HepG2 (cell line): Measurements from ENCODE around the gene PDSS2. TPM values are rescaled to one million over a fixed set of nuclear protein-coding genes. Genes with fewer than 3 reads are reported as not detected.

Experiments used
- ATAC-seq: fragments of 200-7000 bp; cut with Tn5 transposase; 3 replicates; pipeline ENCODE4 v1.9.1; 2020; ENCODE audit warnings: mild to moderate bottlenecking, moderate library complexity
- BruUV-seq: library from RNA; stranded (reverse); fragments of 400-500 nt; replicated peaks from 2 replicates; lab custom pipeline; 2021; lab: Mats Ljungman, UMichigan
- CTCF ChIA-PET: fragments of 300-600 bp; formaldehyde crosslinking; extraction: SDS; loops from one replicate; lab custom pipeline; 2021; ENCODE audit warnings: low total read pairs, inconsistent platforms, low intra/inter-chr PET ratio; lab: Yijun Ruan, JAX
- POLR2A ChIA-PET: fragments of 350-600 bp; sonication (Branson Sonifier 250); formaldehyde crosslinking; loops from one replicate; lab custom pipeline; 2020; ENCODE audit warnings: antibody characterized with exemption, inconsistent platforms; lab: Yijun Ruan, JAX
- DNase-seq: peaks from one replicate; pipeline ENCODE4 v3.0.0-alpha.2; 2015; ENCODE audit warnings: low spot score
- FAIRE-seq: peaks from 3 replicates; lab custom pipeline; 2011; peaks lifted over from hg19 to GRCh38; lab: Jason Lieb, UNC
- H2AFZ ChIP-seq: one replicate; pipeline ENCODE4 v1.6.1; 2011; ENCODE audit warnings: low read length, inconsistent platforms
- H3K27ac ChIP-seq: fragments of 300-600 bp; 3 replicates; pipeline ENCODE4 v1.8.0; 2011; ENCODE audit warnings: mixed run types, mild to moderate bottlenecking, mixed read lengths, low read length, inconsistent platforms; ENCODE audit not compliant: insufficient read depth; ENCODE audit errors: extremely low read length
- H3K27me3 ChIP-seq, 2 experiments: fragments of 200-600 bp in 1 of 2; 2 replicates in 1 of 2; 3 replicates in 1 of 2; pipeline versions ENCODE4 v1.6.0 to v1.8.0; 2011; ENCODE audit warnings: low read length in 2 of 2, mild to moderate bottlenecking in 2 of 2, moderate library complexity in 2 of 2, inconsistent platforms in 1 of 2; ENCODE audit not compliant: insufficient read depth in 2 of 2, control insufficient read depth in 1 of 2
- H3K36me3 ChIP-seq, 2 experiments: fragments of 200-600 bp in 1 of 2; replicated peaks in 1 of 2; 2 replicates in 1 of 2; 3 replicates in 1 of 2; pipeline versions ENCODE4 v1.5.1 to v1.8.0; 2011; ENCODE audit warnings: low read length in 2 of 2, inconsistent platforms in 1 of 2; ENCODE audit not compliant: insufficient read depth in 2 of 2, control insufficient read depth in 1 of 2
- H3K4me1 ChIP-seq: 2 replicates; pipeline ENCODE4 v1.5.1; 2012; ENCODE audit warnings: low read length, inconsistent platforms; ENCODE audit not compliant: insufficient read depth
- H3K4me2 ChIP-seq: 2 replicates; pipeline ENCODE4 v1.6.0; 2011; ENCODE audit warnings: low read depth, low read length, inconsistent platforms
- H3K4me3 ChIP-seq, 3 experiments: fragments of 200-600 bp in 1 of 3; sonication (generic), shearing (Covaris generic) in 1 of 3; replicated peaks in 1 of 3; 2 replicates each; pipeline ENCODE4 v1.5.1; 2011 to 2016; ENCODE audit warnings: low read length in 3 of 3, inconsistent platforms in 2 of 3, low read depth in 2 of 3, mild to moderate bottlenecking in 2 of 3, control low read depth in 1 of 3, mixed read lengths in 1 of 3; ENCODE audit not compliant: insufficient read depth in 1 of 3
- H3K79me2 ChIP-seq: one replicate; pipeline ENCODE4 v1.6.1; 2011; ENCODE audit warnings: low read length, inconsistent platforms; ENCODE audit not compliant: insufficient read depth
- H3K9ac ChIP-seq: 2 replicates; pipeline ENCODE4 v1.6.0; 2011; ENCODE audit warnings: mild to moderate bottlenecking, low read depth, low read length, inconsistent platforms; ENCODE audit not compliant: insufficient read depth
- H3K9me3 ChIP-seq: 2 replicates; pipeline ENCODE4 v1.5.1; 2012; ENCODE audit warnings: mild to moderate bottlenecking, low read length
- H4K20me1 ChIP-seq: 2 replicates; pipeline ENCODE4 v1.6.0; 2011; ENCODE audit warnings: inconsistent platforms, mild to moderate bottlenecking, low read length, moderate library complexity; ENCODE audit not compliant: insufficient read depth
- ARNT2 ChIP-seq: sonication (generic); formaldehyde crosslinking; IDR thresholded peaks from 2 replicates; pipeline ENCODE4 v1.8.0; 2022; ENCODE audit warnings: mild to moderate bottlenecking, low read depth, missing genetic modification reagents, moderate library complexity
- ELF3 ChIP-seq: IDR thresholded peaks from 2 replicates; pipeline ENCODE4 v1.6.1; 2016; ENCODE audit warnings: missing genetic modification reagents, missing compliant biosample characterization
- FOXK1 ChIP-seq: sonication (generic); formaldehyde crosslinking; IDR thresholded peaks from 2 replicates; pipeline ENCODE4 v1.4.0; 2020; ENCODE audit warnings: low read depth, missing genetic modification reagents, borderline replicate concordance
- HHEX ChIP-seq: IDR thresholded peaks from 2 replicates; pipeline ENCODE4 v1.6.1; 2016; ENCODE audit warnings: control low read depth
- ISL2 ChIP-seq: sonication (generic); formaldehyde crosslinking; IDR thresholded peaks from 2 replicates; pipeline ENCODE4 v1.5.0; 2020; ENCODE audit warnings: missing genetic modification reagents
- KDM3A ChIP-seq: IDR thresholded peaks from 2 replicates; pipeline ENCODE4 v1.6.1; 2018; ENCODE audit warnings: low read depth, missing compliant biosample characterization
- MTF2 ChIP-seq: sonication (generic); formaldehyde crosslinking; IDR thresholded peaks from 2 replicates; pipeline ENCODE4 v1.5.0; 2020; ENCODE audit warnings: missing genetic modification reagents, borderline replicate concordance
- MXD1 ChIP-seq: sonication (generic); formaldehyde crosslinking; IDR thresholded peaks from 2 replicates; pipeline ENCODE4 v1.4.0; 2020; ENCODE audit warnings: mild to moderate bottlenecking, missing genetic modification reagents
- PBX2 ChIP-seq: IDR thresholded peaks from 2 replicates; pipeline ENCODE4 v1.6.1; 2016; ENCODE audit warnings: control low read depth
- SETDB1 ChIP-seq: sonication (generic); formaldehyde crosslinking; IDR thresholded peaks from 2 replicates; pipeline ENCODE4 v1.5.1; 2020; ENCODE audit warnings: missing genetic modification reagents, mild to moderate bottlenecking, borderline replicate concordance
- THAP7 ChIP-seq: sonication (generic); formaldehyde crosslinking; IDR thresholded peaks from 2 replicates; pipeline ENCODE4 v1.8.1; 2023; ENCODE audit warnings: mild to moderate bottlenecking, missing genetic modification reagents
- ZBTB3 ChIP-seq: sonication (generic); formaldehyde crosslinking; IDR thresholded peaks from 2 replicates; pipeline ENCODE4 v1.4.0; 2020; ENCODE audit warnings: low read depth, mild to moderate bottlenecking, moderate library complexity, missing genetic modification reagents, borderline replicate concordance
- ZBTB38 ChIP-seq: sonication (generic); formaldehyde crosslinking; IDR thresholded peaks from 2 replicates; pipeline ENCODE4 v1.5.1; 2020; ENCODE audit warnings: mild to moderate bottlenecking, missing genetic modification reagents
- ZHX1 ChIP-seq: sonication (generic); formaldehyde crosslinking; IDR thresholded peaks from 2 replicates; pipeline ENCODE4 v1.8.1; 2022; ENCODE audit warnings: low read depth, mild to moderate bottlenecking, missing genetic modification reagents
- ZNF18 ChIP-seq: sonication (generic); formaldehyde crosslinking; IDR thresholded peaks from 2 replicates; pipeline ENCODE4 v1.8.0; 2022; ENCODE audit warnings: mild to moderate bottlenecking, missing genetic modification reagents; ENCODE audit not compliant: insufficient replicate concordance
- ZNF235 ChIP-seq: sonication (generic); formaldehyde crosslinking; IDR thresholded peaks from 2 replicates; pipeline ENCODE4 v1.8.1; 2023; ENCODE audit warnings: mild to moderate bottlenecking, missing genetic modification reagents, borderline replicate concordance
- ZNF33B ChIP-seq: sonication (generic); formaldehyde crosslinking; IDR thresholded peaks from 2 replicates; pipeline ENCODE4 v1.5.1; 2020; ENCODE audit warnings: mild to moderate bottlenecking, missing genetic modification reagents
- ZSCAN22 ChIP-seq: sonication (generic); formaldehyde crosslinking; IDR thresholded peaks from 2 replicates; pipeline ENCODE4 v1.4.0; 2020; ENCODE audit warnings: mild to moderate bottlenecking, missing genetic modification reagents
- WGBS: methylation state at CpG from one replicate; pipeline ENCODE4 v1.1.6; 2017; ENCODE audit warnings: low lambda C conversion rate; 5-methylcytosine and 5-hydroxymethylcytosine counted together
- in situ Hi-C: cut with HindIII; loops from 2 replicates; pipeline ENCODE4 v1.10.0; 2017; ENCODE audit warnings: low pct_unique_long_range_greater_than_20kb; ENCODE audit not compliant: extremely low pct_ligation_motif_present
- intact Hi-C: fragments of 100-400 bp; cut with micrococcal nuclease; formaldehyde crosslinking; loops from one replicate; pipeline ENCODE4 v1.10.0; 2022; ENCODE audit not compliant: unreplicated experiment
- polyA plus RNA-seq, 8 experiments: library from polyadenylated mRNA; depleted of rRNA in 3 of 8; stranded (reverse) in 7 of 8; unstranded in 1 of 8; fragments of >200 nt; fragmentation: Illumina TruSeq in 4 of 8; extraction: Trizol in 4 of 8; gene quantifications; 2 replicates each; pipeline versions ENCODE4 v1.2.1 to v1.2.3, GENCODE V29; 2011 to 2016; ENCODE audit warnings: low read depth in 4 of 8, missing spikeins in 1 of 8, mixed read lengths in 1 of 8; ENCODE audit not compliant: insufficient read depth in 1 of 8
- total RNA-seq, 5 experiments: library from RNA; depleted of rRNA; stranded (reverse); fragments of >200 nt; fragmentation: Illumina TruSeq; extraction: Trizol; gene quantifications; 2 replicates each; pipeline ENCODE4 v1.2.3, GENCODE V29; 2016; ENCODE audit warnings: low read depth in 1 of 5

Gene PDSS2
- total and polyA plus RNA-seq, 2 of the 13 experiments (the other 11 are each of a cell fraction or from before 2014, with no cell fraction given) = 16.2 to 17.0 TPM

GRCh38 chr6:107460083-107460631 is 793 bp upstream of the PDSS2 start:
- ChIA-PET CTCF (no interaction called here), POLR2A (interaction anchor here (1.0 to 2.9 kb wide), 20 partner anchors 8 to 206 kb away, joined by 3 to 50 read pairs (median 4); partner anchors contain the start of gene SOBP)
- no peak for ATAC-seq
- H3K4me2 ChIP-seq = peak overlapping the region; percentile 94
- H3K27me3 ChIP-seq = no peaks in the 10 kb centered on the region; a peak in 1 of 5 replicates
- in situ Hi-C loops (no loop called here), intact Hi-C loops (no loop called here)
- BruUV-seq = TSS peak; percentile 92
- no peaks in the 10 kb centered on the region for H3K9me3 ChIP-seq
- no peak for FAIRE-seq
- H3K27ac ChIP-seq = peak overlapping the region; percentile 93
- H2AFZ ChIP-seq = no peak overlapping the region
- H3K36me3 ChIP-seq = no peaks in the 10 kb centered on the region
- H3K9ac ChIP-seq = peak overlapping the region; percentile 91
- peaks cover 55% of the 10 kb centered on the region for H3K4me1 ChIP-seq
- WGBS = 74% methylated on average over 16 of the region's 22 CpGs
- H3K79me2 ChIP-seq = peaks cover 31% of the 10 kb centered on the region
- peak overlapping the region; percentile 71 to 98 (median 90) for H3K4me3 ChIP-seq
- DNase-seq = no peak
- H4K20me1 ChIP-seq = no peaks in the 10 kb centered on the region
- no peak for TF ChIP-seq FOXK1 (CRISPR knock-in tag)
- 0 out of 2 replicates have a peak, but pooled peaks have one; percentile 8 for TF ChIP-seq MXD1
- no peak for TF ChIP-seq PBX2
- TF ChIP-seq ZNF235 (CRISPR knock-in tag) = peak; percentile 57; the same call in 1 of the 2 replicates
- TF ChIP-seq ZSCAN22 (CRISPR knock-in tag) = no peak
- no peak for TF ChIP-seq SETDB1
- TF ChIP-seq HHEX (CRISPR knock-in tag) = no peak
- no peak for TF ChIP-seq ISL2 (CRISPR knock-in tag)
- no peak for TF ChIP-seq KDM3A (CRISPR knock-in tag)
- peak; percentile 13; the same call in 1 of the 2 replicates for TF ChIP-seq ZHX1 (CRISPR knock-in tag)
- TF ChIP-seq ZBTB38 (CRISPR knock-in tag) = 0 out of 2 replicates have a peak, but pooled peaks have one; percentile 10
- no peak for TF ChIP-seq ELF3
- TF ChIP-seq ZNF18 = peak; percentile 11
- TF ChIP-seq ZBTB3 (CRISPR knock-in tag) = no peak
- no peak for TF ChIP-seq MTF2 (CRISPR knock-in tag)
- no peak for TF ChIP-seq ARNT2 (CRISPR knock-in tag)
- peak; percentile 2; the same call in 1 of the 2 replicates for TF ChIP-seq ZNF33B (CRISPR knock-in tag)
- TF ChIP-seq THAP7 (CRISPR knock-in tag) = no peak
